ENCODE measurements around the gene SKAP2.

SKAP2 gene

DNA sequence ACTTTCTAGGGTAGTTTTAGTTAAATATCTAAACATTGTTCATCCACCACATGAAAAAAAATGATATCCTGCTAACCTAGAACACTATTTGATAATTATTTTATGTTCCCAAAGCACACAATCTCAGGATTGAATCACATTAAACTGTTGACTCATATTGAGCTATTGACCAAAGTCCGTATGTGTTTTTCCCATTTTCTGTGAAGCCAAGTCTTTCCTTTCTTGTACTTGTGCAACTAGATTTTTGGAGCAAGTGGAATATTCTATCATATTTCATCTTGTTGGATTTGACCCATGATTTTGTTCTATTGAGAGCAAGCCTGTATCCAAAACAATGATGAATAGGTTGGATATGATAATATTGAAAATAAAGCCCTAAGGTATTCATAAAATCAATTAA, 164.6 kb downstream of the SKAP2 start:
- ChIA-PET CTCF (interaction anchor here (0.8 to 2.4 kb wide), 5 partner anchors 8 to 451 kb away, joined by 3 to 10 read pairs (median 3); partner anchors contain the start of gene HOXA5), POLR2A (no interaction called here)
- no peak for DNase-seq (ENCODE audit: low read depth, low spot score)

GRCh38 chr7:26698806-26699205, 165.6 kb downstream of the SKAP2 start:
- ChIA-PET POLR2A (no interaction called here), CTCF (interaction anchor here (0.9 to 1.8 kb wide), 2 partner anchors 33 to 329 kb away, joined by 3 to 5 read pairs; no protein-coding TSS in a partner anchor)
- H3K4me3 ChIP-seq (ENCODE audit: low read depth, low read length): no peak overlapping the region
- no peak for DNase-seq (ENCODE audit: low read depth, low spot score)
- no peak for TF ChIP-seq CTCF (IDR thresholded peaks at IDR 0.05; ENCODE audit: insufficient read depth, low read length, missing control alignments)

More for the DNA sequence above, 164.6 kb downstream of the SKAP2 start:
- no peak for TF ChIP-seq CTCF (IDR thresholded peaks at IDR 0.05; ENCODE audit: insufficient read depth, low read length, missing control alignments)
- H3K4me3 ChIP-seq (ENCODE audit: low read depth, low read length): no peak overlapping the region

GRCh38 chr7:26698194-26698593, 166.2 kb downstream of the SKAP2 start:
- ChIA-PET POLR2A (no interaction called here), CTCF (interaction anchor here (1.1 to 1.8 kb wide), 2 partner anchors 32 to 333 kb away, joined by 3 to 5 read pairs; no protein-coding TSS in a partner anchor)
- no peak for DNase-seq (ENCODE audit: low read depth, low spot score)
- no peak overlapping the region for H3K4me3 ChIP-seq (ENCODE audit: low read depth, low read length)
- no peak for TF ChIP-seq CTCF (IDR thresholded peaks at IDR 0.05; ENCODE audit: insufficient read depth, low read length, missing control alignments)

GRCh38 chr7:26696978-26697377, 167.4 kb downstream of the SKAP2 start:
- H3K4me3 ChIP-seq (ENCODE audit: low read depth, low read length): no peak overlapping the region
- POLR2A ChIA-PET: no interaction called here
- TF ChIP-seq CTCF (IDR thresholded peaks at IDR 0.05; ENCODE audit: insufficient read depth, low read length, missing control alignments): no peak
- CTCF ChIA-PET: interaction anchor here (0.7 to 1.8 kb wide), 4 partner anchors 31 to 727 kb away, joined by 3 to 5 read pairs (median 3); no protein-coding TSS in a partner anchor
- no peak for DNase-seq (ENCODE audit: low read depth, low spot score)

GRCh38 chr7:26696161-26696560, 168.2 kb downstream of the SKAP2 start:
- H3K4me3 ChIP-seq (ENCODE audit: low read depth, low read length): no peak overlapping the region
- DNase-seq (ENCODE audit: low read depth, low spot score): no peak
- ChIA-PET POLR2A (interaction anchor here (0.6 kb wide), 1 partner anchor 242 kb away, joined by 3 read pairs; no protein-coding TSS in a partner anchor), CTCF (no interaction called here)
- no peak for TF ChIP-seq CTCF (IDR thresholded peaks at IDR 0.05; ENCODE audit: insufficient read depth, low read length, missing control alignments)

- TF ChIP-seq CTCF (IDR thresholded peaks at IDR 0.05; ENCODE audit: insufficient read depth, low read length, missing control alignments): no peak
- no peak overlapping the region for H3K4me3 ChIP-seq (ENCODE audit: low read depth, low read length)
- DNase-seq (ENCODE audit: low read depth, low spot score): no peak
- ChIA-PET CTCF (interaction anchor here (0.6 to 1.6 kb wide), 2 partner anchors 456 to 1846 kb away, joined by 3 to 4 read pairs; no protein-coding TSS in a partner anchor), POLR2A (no interaction called here)
Observed at GRCh38 chr7:26694713-26695112, 169.7 kb downstream of the SKAP2 start.
